Measurements from ENCODE around the gene TUBGCP5.

DNA sequence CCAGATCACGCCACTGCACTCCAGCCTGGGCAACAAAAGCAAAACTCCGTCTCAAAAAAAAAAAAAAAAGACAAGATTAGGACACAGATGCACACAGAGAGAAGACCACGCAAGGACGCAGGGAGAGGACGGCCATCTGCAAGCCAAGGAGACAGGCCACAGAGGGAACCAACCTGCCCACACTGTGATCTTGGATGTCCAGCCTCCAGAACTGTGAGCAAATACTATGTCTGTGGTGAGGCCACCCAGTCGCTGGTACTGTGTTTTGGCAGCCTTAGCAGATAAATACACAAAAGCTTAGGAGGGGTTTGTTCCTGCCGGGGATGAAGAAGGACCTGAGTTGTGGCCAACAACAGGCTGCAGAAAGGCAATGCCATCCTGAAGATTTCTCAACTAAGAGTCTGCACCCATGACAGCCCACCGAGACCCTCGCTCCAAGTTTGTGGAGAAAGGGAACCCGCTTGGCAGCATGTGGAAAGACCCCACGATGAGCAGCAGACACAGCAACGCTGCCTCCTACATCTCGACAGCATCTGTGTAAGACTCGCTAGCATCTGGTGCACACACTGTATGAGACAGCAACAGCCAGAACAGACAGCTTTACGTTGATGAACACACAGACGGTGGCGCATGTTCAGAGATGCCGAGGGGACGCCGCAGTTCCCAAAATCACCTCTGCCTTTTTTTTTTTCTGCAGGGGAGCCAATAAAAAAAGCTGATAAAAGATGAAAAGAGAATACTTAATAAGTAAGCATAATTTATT lies 72.9 kb downstream of the TUBGCP5 start:
- TF ChIP-seq POLR2AphosphoS5 (IDR thresholded peaks at IDR 0.05) (no peak), TAF1 (IDR thresholded peaks at IDR 0.05; ENCODE audit: low read depth) (no peak), EZH2 (IDR thresholded peaks at IDR 0.05; ENCODE audit: borderline replicate concordance, insufficient read depth, low read length, poor library complexity, severe bottlenecking) (no peak)
- TF ChIP-seq, protein P1, sequence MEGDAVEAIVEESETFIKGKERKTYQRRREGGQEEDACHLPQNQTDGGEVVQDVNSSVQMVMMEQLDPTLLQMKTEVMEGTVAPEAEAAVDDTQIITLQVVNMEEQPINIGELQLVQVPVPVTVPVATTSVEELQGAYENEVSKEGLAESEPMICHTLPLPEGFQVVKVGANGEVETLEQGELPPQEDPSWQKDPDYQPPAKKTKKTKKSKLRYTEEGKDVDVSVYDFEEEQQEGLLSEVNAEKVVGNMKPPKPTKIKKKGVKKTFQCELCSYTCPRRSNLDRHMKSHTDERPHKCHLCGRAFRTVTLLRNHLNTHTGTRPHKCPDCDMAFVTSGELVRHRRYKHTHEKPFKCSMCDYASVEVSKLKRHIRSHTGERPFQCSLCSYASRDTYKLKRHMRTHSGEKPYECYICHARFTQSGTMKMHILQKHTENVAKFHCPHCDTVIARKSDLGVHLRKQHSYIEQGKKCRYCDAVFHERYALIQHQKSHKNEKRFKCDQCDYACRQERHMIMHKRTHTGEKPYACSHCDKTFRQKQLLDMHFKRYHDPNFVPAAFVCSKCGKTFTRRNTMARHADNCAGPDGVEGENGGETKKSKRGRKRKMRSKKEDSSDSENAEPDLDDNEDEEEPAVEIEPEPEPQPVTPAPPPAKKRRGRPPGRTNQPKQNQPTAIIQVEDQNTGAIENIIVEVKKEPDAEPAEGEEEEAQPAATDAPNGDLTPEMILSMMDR (IDR thresholded peaks at IDR 0.05; ENCODE audit: poor library complexity, severe bottlenecking) = no peak
